ENCODE measurements around the gene SHD. TPM values are rescaled to one million over a fixed set of nuclear protein-coding genes. Genes with fewer than 3 reads are reported as not detected.
A peak's percentile ranks its signal among the peaks of the same experiment; 100 is the strongest.

The SHD gene
- total and polyA plus RNA-seq, 2 of the 8 experiments (the other 6 are each of a cell fraction or from before 2014, with no cell fraction given), result 5.8 to 10.7 TPM

DNA sequence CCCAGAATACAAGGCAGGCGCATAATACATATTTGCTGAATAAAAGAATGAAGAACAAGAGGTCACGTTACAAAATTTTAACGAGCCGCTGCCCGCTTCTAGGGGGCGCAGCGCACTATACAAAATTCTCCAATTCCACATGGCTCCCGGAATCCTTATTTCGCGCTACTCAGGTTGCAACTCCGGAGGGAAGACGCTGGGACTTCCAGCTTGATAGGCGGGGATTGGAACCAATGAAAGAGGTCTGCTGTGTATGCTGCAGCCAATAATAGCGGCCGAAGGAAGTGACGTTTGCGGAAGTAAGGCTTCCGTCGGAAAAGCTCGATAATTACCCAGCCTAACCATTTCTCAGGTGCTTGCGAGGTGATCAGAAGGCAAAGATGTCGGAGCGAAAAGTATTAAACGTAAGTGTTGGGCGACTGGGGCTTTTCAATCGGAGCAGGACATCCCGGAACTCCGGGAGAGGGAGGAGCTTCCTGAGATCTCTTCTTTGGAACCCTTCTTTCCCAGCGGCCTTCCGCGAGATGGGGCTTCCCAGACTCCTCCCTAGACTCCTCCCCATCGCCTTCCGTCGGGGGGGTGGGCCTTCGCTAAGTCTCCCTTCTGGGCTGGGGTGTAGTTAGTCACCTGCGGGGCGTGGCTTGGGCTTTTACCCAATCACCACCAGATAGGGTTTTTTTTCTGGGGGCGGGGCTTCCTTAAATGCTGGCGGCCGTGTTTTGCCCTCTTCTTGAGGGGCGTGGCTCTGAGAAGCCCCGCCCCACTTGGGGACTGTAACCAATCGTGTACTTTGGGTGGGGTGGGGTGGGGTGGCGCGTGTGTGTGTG, 32.1 kb upstream of the SHD start, which contains the start of gene YJU2:
YJU2 (plus strand) TSS at position 314 of the 827 bp plus-strand sequence; CDS start at position 381, 67 bp downstream.
- ChIA-PET POLR2A (ENCODE audit: partially characterized antibody) (interaction anchor here (0.5 to 2.1 kb wide), 17 partner anchors 11 to 278 kb away, joined by 3 to 16 read pairs (median 3); partner anchors contain the start of genes CHAF1A, EEF2 and MPND), CTCF (ENCODE audit: partially characterized antibody) (interaction anchor here (0.6 to 1.2 kb wide), 3 partner anchors 13 to 225 kb away, joined by 3 to 4 read pairs (median 3); partner anchors contain the start of gene HDGFL2)
- Histone ChIP-seq H3K56ac (replicated peaks; ENCODE audit: insufficient read length, low read depth, low read length) (no peak within 1 kb of the TSS), H2BK15ac (ENCODE audit: low read length) (peak within 1 kb of the TSS; percentile 95; the same call in 1 of the 2 replicates), H2BK20ac (ENCODE audit: low read length) (no peak within 1 kb of the TSS), H3K27me3 (replicated peaks in 1 of 4; ENCODE audit: control insufficient read depth in 3 of 4, extremely low read depth in 1 of 4, insufficient read depth in 3 of 4, low read length in 3 of 4) (no peaks in the 10 kb centered on the region), H2BK5ac (ENCODE audit: low read depth, low read length) (peak within 1 kb of the TSS; percentile 60), H2BK12ac (ENCODE audit: low read depth, low read length) (peak within 1 kb of the TSS; percentile 12; the same call in 1 of the 2 replicates), H4K5ac (ENCODE audit: insufficient read length, low read depth, low read length) (peak within 1 kb of the TSS; percentile 91), H3K4me3 (ENCODE audit: extremely low read depth in 1 of 4, insufficient read depth in 2 of 4, low read depth in 3 of 4, low read length in 4 of 4) (peak within 1 kb of the TSS; percentile 79 to 96 (median 90)), H3K79me1 (ENCODE audit: low read depth, low read length) (peaks cover 5% of the 10 kb centered on the region; the same call in 1 of the 2 replicates), H2BK120ac (replicated peaks; ENCODE audit: low read depth, low read length) (no peak within 1 kb of the TSS), H3K23ac (ENCODE audit: insufficient read length) (no peak within 1 kb of the TSS), H3K18ac (ENCODE audit: extremely low read depth, low read length) (peak within 1 kb of the TSS; percentile 91), H3K4ac (replicated peaks; ENCODE audit: insufficient read length, low read depth, low read length) (peak within 1 kb of the TSS; percentile 30), H3K14ac (ENCODE audit: insufficient read length) (no peak within 1 kb of the TSS), H3K79me2 (ENCODE audit: control insufficient read depth in 1 of 2, insufficient read depth in 2 of 2, low read length in 2 of 2) (peaks cover 0 to 8% of the 10 kb centered on the region in 2 experiments; a peak in 2 of 4 replicates), H2AFZ (ENCODE audit: low read length) (peak within 1 kb of the TSS; percentile 95), H3K4me1 (replicated peaks in 1 of 4; ENCODE audit: control insufficient read depth in 3 of 4, insufficient read depth in 4 of 4, low read length in 3 of 4) (peaks cover 0 to 4% (median 1%) of the 10 kb centered on the region in 4 experiments; a peak in 3 of 7 replicates), H2AK5ac (ENCODE audit: low read depth, low read length) (no peak within 1 kb of the TSS), H3K36me3 (ENCODE audit: control insufficient read depth in 2 of 4, insufficient read depth in 4 of 4, low read length in 3 of 4) (peaks cover 15 to 26% (median 20%) of the 10 kb centered on the region in 4 experiments), H3K23me2 (ENCODE audit: low read depth, low read length) (no peaks in the 10 kb centered on the region; the same call in 1 of the 2 replicates), H3K9ac (replicated peaks in 1 of 4; ENCODE audit: extremely low read depth in 1 of 4, low read depth in 3 of 4, low read length in 3 of 4) (peak within 1 kb of the TSS; percentile 67 to 98 (median 93)), H3K9me3 (ENCODE audit: insufficient read depth in 2 of 2, low read depth in 1 of 2, low read length in 1 of 2) (peaks cover 0 to 1% of the 10 kb centered on the region in 2 experiments; a peak in 1 of 4 replicates), H4K20me1 (replicated peaks in 1 of 2; ENCODE audit: control insufficient read depth in 1 of 2, insufficient read depth in 2 of 2, low read length in 2 of 2) (peaks cover 0 to 3% of the 10 kb centered on the region in 2 experiments), H3K27ac (ENCODE audit: low read depth, low read length) (peak within 1 kb of the TSS; percentile 98), H3K4me2 (ENCODE audit: insufficient read depth in 1 of 2, low read depth in 2 of 2, low read length in 2 of 2) (peak within 1 kb of the TSS; percentile 72 to 77), H4K91ac (replicated peaks; ENCODE audit: insufficient read length, low read length) (peak within 1 kb of the TSS; percentile 87), H4K8ac (ENCODE audit: extremely low read depth, insufficient read depth, low read length) (peak within 1 kb of the TSS; percentile 96; the same call in 1 of the 2 replicates)
- DNase-seq (ENCODE audit: low read depth in 1 of 2, low spot score in 2 of 2) (peak; percentile 98), FAIRE-seq (peak; percentile 82)
- WGBS, 2 experiments (ENCODE audit: extremely low coverage in 1 of 2, insufficient coverage in 1 of 2, insufficient read length in 1 of 2, insufficient replicate concordance in 2 of 2, low coverage in 1 of 2, low lambda C conversion rate in 2 of 2, missing lambda C conversion rate in 1 of 2), result 0% methylated on average over 42 of the region's 45 CpGs; no CpG with 5 or more reads in 1 of the 2 experiments
- TF ChIP-seq, protein P1, sequence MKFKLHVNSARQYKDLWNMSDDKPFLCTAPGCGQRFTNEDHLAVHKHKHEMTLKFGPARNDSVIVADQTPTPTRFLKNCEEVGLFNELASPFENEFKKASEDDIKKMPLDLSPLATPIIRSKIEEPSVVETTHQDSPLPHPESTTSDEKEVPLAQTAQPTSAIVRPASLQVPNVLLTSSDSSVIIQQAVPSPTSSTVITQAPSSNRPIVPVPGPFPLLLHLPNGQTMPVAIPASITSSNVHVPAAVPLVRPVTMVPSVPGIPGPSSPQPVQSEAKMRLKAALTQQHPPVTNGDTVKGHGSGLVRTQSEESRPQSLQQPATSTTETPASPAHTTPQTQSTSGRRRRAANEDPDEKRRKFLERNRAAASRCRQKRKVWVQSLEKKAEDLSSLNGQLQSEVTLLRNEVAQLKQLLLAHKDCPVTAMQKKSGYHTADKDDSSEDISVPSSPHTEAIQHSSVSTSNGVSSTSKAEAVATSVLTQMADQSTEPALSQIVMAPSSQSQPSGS (IDR thresholded peaks at IDR 0.05; ENCODE audit: low read length), result peak; percentile 52; the same call in 1 of the 2 replicates
- TF ChIP-seq SP1 (IDR thresholded peaks at IDR 0.05; ENCODE audit: low read depth, low read length) (peak; percentile 100), SRF (IDR thresholded peaks at IDR 0.05; ENCODE audit: low read depth, low read length) (peak; percentile 40; the same call in 1 of the 2 replicates), EGR1 (IDR thresholded peaks at IDR 0.05; ENCODE audit: borderline replicate concordance, low read depth, low read length) (peak; percentile 48; the same call in 1 of the 2 replicates), CHD1 (IDR thresholded peaks at IDR 0.05; ENCODE audit: low read depth, low read length) (no peak), POLR2AphosphoS5 (IDR thresholded peaks at IDR 0.05; ENCODE audit: low read depth, low read length) (peak; percentile 82; the same call in 1 of the 2 replicates), CBX5 (IDR thresholded peaks at IDR 0.05; ENCODE audit: low read depth, low read length) (no peak)
- TF ChIP-seq, protein P2, sequence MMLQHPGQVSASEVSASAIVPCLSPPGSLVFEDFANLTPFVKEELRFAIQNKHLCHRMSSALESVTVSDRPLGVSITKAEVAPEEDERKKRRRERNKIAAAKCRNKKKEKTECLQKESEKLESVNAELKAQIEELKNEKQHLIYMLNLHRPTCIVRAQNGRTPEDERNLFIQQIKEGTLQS (IDR thresholded peaks at IDR 0.05; ENCODE audit: insufficient read depth, low read depth, low read length), result no peak
